GM19240 (cell line): ENCODE data around the gene AGAP1.

Experiments used
- DNase-seq: peaks from one replicate; pipeline ENCODE4 v3.0.0; 2011; ENCODE audit warnings: low spot score; ENCODE audit not compliant: insufficient read length

Gene AGAP1

GRCh38 chr2:235802542-235802941 lies 308.7 kb downstream of the AGAP1 start:
- no peak for DNase-seq

GRCh38 chr2:235803028-235803427 lies 309.2 kb downstream of the AGAP1 start:
- DNase-seq = no peak

GRCh38 chr2:235804676-235805075 lies 310.8 kb downstream of the AGAP1 start:
- DNase-seq = no peak

GRCh38 chr2:235806986-235807750 lies 313.3 kb downstream of the AGAP1 start:
- no peak for DNase-seq

- DNase-seq = no peak
Observed at GRCh38 chr2:235808366-235808765, 314.5 kb downstream of the AGAP1 start.

- DNase-seq = no peak
Observed at GRCh38 chr2:235810252-235810651, 316.4 kb downstream of the AGAP1 start.

GRCh38 chr2:235810846-235811245 lies 317.0 kb downstream of the AGAP1 start:
- no peak for DNase-seq

GRCh38 chr2:235811446-235812184 lies 317.8 kb downstream of the AGAP1 start:
- DNase-seq = no peak

- DNase-seq = no peak
Observed at GRCh38 chr2:235812185-235812665, 318.4 kb downstream of the AGAP1 start.

- no peak for DNase-seq
Observed at GRCh38 chr2:235813398-235813797, 319.6 kb downstream of the AGAP1 start.

- no peak for DNase-seq
Observed at GRCh38 chr2:235820571-235820970, 326.7 kb downstream of the AGAP1 start.

- DNase-seq = no peak
Observed at GRCh38 chr2:235824331-235824730, 330.5 kb downstream of the AGAP1 start.

- no peak for DNase-seq
Observed at GRCh38 chr2:235825946-235826345, 332.1 kb downstream of the AGAP1 start.

- DNase-seq = no peak
Observed at GRCh38 chr2:235826826-235827225, 333.0 kb downstream of the AGAP1 start.

- no peak for DNase-seq
Observed at GRCh38 chr2:235827585-235827992, 333.7 kb downstream of the AGAP1 start.

GRCh38 chr2:235829726-235830125 lies 335.9 kb downstream of the AGAP1 start:
- no peak for DNase-seq

GRCh38 chr2:235831755-235832154 lies 337.9 kb downstream of the AGAP1 start:
- DNase-seq = no peak

- no peak for DNase-seq
Observed at GRCh38 chr2:235832941-235833340, 339.1 kb downstream of the AGAP1 start.

- DNase-seq = no peak
Observed at GRCh38 chr2:235833971-235834620, 340.3 kb downstream of the AGAP1 start.

GRCh38 chr2:235834781-235835180 lies 340.9 kb downstream of the AGAP1 start:
- DNase-seq = no peak

GRCh38 chr2:235835810-235836209 lies 342.0 kb downstream of the AGAP1 start:
- no peak for DNase-seq

GRCh38 chr2:235836491-235836911 lies 342.7 kb downstream of the AGAP1 start:
- no peak for DNase-seq
